ENCODE results near the gene GNG7. TPM values are rescaled to one million over a fixed set of nuclear protein-coding genes. Genes with fewer than 3 reads are reported as not detected.
"Not testable (repeated sequence)": the region's sequence is repeated elsewhere in the genome, so short reads cannot be mapped to it uniquely, and the experiment has no call there.

The GNG7 gene
- total and polyA plus RNA-seq, 3 donors from 2014 or later, result 16.9 to 38.7 (median 25.3) TPM

- intact Hi-C loops (cut with DNase I; ENCODE audit: low total_unique reads), result no loop called here
- DNase-seq, result no peak
- WGBS, 2 donors, result 68 to 73% methylated on average over 20 to 23 of the region's 23 CpGs
These were observed 233.2 kb downstream of the GNG7 start for GRCh38 chr19:2469102-2469914.

GRCh38 chr19:2468596-2468995 is 233.9 kb downstream of the GNG7 start:
- intact Hi-C loops (cut with DNase I; ENCODE audit: low total_unique reads), result no loop called here
- H3K4me3 ChIP-seq, result no peak overlapping the region
- no peak for TF ChIP-seq POLR2A (IDR thresholded peaks at IDR 0.05)
- TF ChIP-seq CTCF (IDR thresholded peaks at IDR 0.05), result no peak
- H3K27me3 ChIP-seq, result no peaks in the 10 kb centered on the region
- H3K27ac ChIP-seq, result no peak overlapping the region
- no peaks in the 10 kb centered on the region for H3K36me3 ChIP-seq (ENCODE audit: low read depth, missing control alignments)
- 79 to 82% methylated on average over 12 of the region's 12 CpGs for WGBS, 2 donors
- no peak for DNase-seq
- H3K9me3 ChIP-seq, result no peaks in the 10 kb centered on the region
- H3K4me1 ChIP-seq, result no peaks in the 10 kb centered on the region

More at GRCh38 chr19:2469102-2469914, 233.2 kb downstream of the GNG7 start:
- H3K4me3 ChIP-seq, result no peak overlapping the region
- H3K36me3 ChIP-seq (ENCODE audit: low read depth, missing control alignments), result no peaks in the 10 kb centered on the region
- TF ChIP-seq CTCF (IDR thresholded peaks at IDR 0.05), result no peak
- TF ChIP-seq POLR2A (IDR thresholded peaks at IDR 0.05), result no peak
- no peaks in the 10 kb centered on the region for H3K9me3 ChIP-seq
- no peaks in the 10 kb centered on the region for H3K4me1 ChIP-seq
- H3K27ac ChIP-seq, result no peak overlapping the region
- no peaks in the 10 kb centered on the region for H3K27me3 ChIP-seq

- Histone ChIP-seq H3K27ac (no peak overlapping the region), H3K4me1 (peaks cover 10% of the 10 kb centered on the region), H3K4me3 (no peak overlapping the region), H3K36me3 (ENCODE audit: low read depth, missing control alignments) (no peaks in the 10 kb centered on the region), H3K9me3 (no peaks in the 10 kb centered on the region), H3K27me3 (no peaks in the 10 kb centered on the region)
- WGBS, 2 donors, result 81 to 84% methylated on average over 5 of the region's 5 CpGs
- intact Hi-C loops (cut with DNase I; ENCODE audit: low total_unique reads), result no loop called here
- no peak for DNase-seq
- TF ChIP-seq CTCF (IDR thresholded peaks at IDR 0.05), result no peak
- no peak for TF ChIP-seq POLR2A (IDR thresholded peaks at IDR 0.05)
These were observed 238.1 kb downstream of the GNG7 start for GRCh38 chr19:2464389-2464788.

GRCh38 chr19:2463694-2464093 is 238.8 kb downstream of the GNG7 start:
- 83 to 95% methylated on average over 5 of the region's 5 CpGs for WGBS, 2 donors
- H3K4me3 ChIP-seq; H3K36me3 ChIP-seq (ENCODE audit: low read depth, missing control alignments); H3K9me3 ChIP-seq; H3K27ac ChIP-seq; intact Hi-C loops (cut with DNase I; ENCODE audit: low total_unique reads); H3K27me3 ChIP-seq; DNase-seq: not testable (repeated sequence)
- peaks cover 10% of the 10 kb centered on the region for H3K4me1 ChIP-seq

GRCh38 chr19:2462635-2463421 is 239.7 kb downstream of the GNG7 start:
- Histone ChIP-seq H3K4me1 (peaks cover 10% of the 10 kb centered on the region), H3K36me3 (ENCODE audit: low read depth, missing control alignments) (no peaks in the 10 kb centered on the region), H3K27me3 (no peaks in the 10 kb centered on the region), H3K27ac (no peak overlapping the region), H3K4me3 (peak overlapping the region; percentile 36 to 63), H3K9me3 (no peaks in the 10 kb centered on the region)
- DNase-seq, result peak; percentile 91
- WGBS, 2 donors, result 2 to 8% methylated on average over 27 to 46 of the region's 46 CpGs
- intact Hi-C loops (cut with DNase I; ENCODE audit: low total_unique reads), result no loop called here
- TF ChIP-seq POLR2A (IDR thresholded peaks at IDR 0.05) (no peak), CTCF (IDR thresholded peaks at IDR 0.05) (peak in 1 of 3 experiments; percentile 19)

Measured in testis (tissue), 3 donors.